ENCODE measurements around the gene AUTS2. TPM values are rescaled to one million over a fixed set of nuclear protein-coding genes. Genes with fewer than 3 reads are reported as not detected.

The AUTS2 gene
- total and polyA plus RNA-seq, 11 donors = 3.4 to 14.0 (median 7.3) TPM

DNA sequence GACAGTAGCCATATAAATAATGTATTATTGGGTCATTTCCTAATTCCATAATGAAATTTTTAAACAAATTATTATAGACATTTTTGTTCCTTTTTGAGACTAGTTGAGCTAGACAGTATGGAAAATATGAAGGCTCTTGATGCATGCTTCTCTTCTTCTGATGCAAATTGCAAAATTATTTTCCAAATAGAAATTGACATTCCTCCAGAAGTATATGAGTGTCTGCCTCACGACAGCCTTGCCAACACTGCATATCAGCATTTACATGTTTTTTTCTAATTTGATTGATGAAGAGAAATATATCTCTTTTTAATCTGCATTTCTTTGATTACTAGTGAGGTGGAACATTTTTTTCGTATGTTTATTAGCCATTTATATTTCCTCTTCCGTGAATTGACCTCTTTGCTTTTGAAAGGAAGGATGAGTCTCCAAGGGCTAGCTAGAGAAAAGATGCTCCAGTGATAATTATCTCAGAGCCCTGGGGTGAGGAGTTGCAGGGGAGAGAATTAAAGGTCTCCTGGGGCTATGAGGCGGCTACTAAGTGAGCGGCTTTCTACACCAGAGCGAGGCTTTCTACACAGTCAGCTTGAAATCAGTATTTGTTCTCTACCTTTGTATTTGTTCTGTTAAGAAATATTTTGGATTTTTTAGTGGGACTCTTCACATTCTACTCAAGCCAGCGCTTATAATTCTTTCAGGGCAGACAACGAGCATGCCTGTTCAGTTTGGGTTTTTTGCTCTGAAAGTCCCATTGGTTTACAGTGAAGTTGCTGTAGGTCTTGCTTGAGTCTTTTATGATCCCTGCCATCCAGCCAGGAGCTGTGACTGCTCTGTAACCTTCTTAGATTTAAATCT lies 821.5 kb downstream of the AUTS2 start:
- Histone ChIP-seq H3K27me3 (no peaks in the 10 kb centered on the region), H3K9me3 (no peaks in the 10 kb centered on the region), H3K27ac (no peak overlapping the region), H3K36me3 (no peaks in the 10 kb centered on the region), H3K4me3 (no peak overlapping the region), H3K4me1 (no peaks in the 10 kb centered on the region)
- no peak for TF ChIP-seq POLR2A (IDR thresholded peaks at IDR 0.05)
- TF ChIP-seq, protein P1, sequence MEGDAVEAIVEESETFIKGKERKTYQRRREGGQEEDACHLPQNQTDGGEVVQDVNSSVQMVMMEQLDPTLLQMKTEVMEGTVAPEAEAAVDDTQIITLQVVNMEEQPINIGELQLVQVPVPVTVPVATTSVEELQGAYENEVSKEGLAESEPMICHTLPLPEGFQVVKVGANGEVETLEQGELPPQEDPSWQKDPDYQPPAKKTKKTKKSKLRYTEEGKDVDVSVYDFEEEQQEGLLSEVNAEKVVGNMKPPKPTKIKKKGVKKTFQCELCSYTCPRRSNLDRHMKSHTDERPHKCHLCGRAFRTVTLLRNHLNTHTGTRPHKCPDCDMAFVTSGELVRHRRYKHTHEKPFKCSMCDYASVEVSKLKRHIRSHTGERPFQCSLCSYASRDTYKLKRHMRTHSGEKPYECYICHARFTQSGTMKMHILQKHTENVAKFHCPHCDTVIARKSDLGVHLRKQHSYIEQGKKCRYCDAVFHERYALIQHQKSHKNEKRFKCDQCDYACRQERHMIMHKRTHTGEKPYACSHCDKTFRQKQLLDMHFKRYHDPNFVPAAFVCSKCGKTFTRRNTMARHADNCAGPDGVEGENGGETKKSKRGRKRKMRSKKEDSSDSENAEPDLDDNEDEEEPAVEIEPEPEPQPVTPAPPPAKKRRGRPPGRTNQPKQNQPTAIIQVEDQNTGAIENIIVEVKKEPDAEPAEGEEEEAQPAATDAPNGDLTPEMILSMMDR (IDR thresholded peaks at IDR 0.05) = no peak
- DNase-seq = no peak
- WGBS, 4 donors = 88 to 94% (median 91%) methylated on average over 8 of the region's 8 CpGs
- intact Hi-C loops (cut with DNase I) = no loop called here
- no peak for ATAC-seq

DNA sequence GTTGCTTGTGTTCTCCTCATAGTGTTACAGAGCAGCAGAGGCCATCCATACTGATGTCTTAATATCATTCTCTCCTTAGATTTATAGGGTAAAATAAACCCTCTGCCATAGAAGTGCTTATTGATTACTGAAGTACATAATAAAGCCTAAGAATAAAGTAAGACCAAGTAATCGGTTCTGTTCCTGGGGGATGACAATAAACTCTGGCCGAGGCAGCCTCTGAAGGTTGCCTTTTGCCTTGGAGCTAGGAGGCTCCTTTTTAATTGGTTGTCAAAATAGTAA lies 822.0 kb downstream of the AUTS2 start:
- no peak for DNase-seq
- no peak for ATAC-seq
- Histone ChIP-seq H3K36me3 (no peaks in the 10 kb centered on the region), H3K4me1 (no peaks in the 10 kb centered on the region), H3K4me3 (no peak overlapping the region), H3K9me3 (no peaks in the 10 kb centered on the region), H3K27me3 (no peaks in the 10 kb centered on the region), H3K27ac (no peak overlapping the region)
- intact Hi-C loops (cut with DNase I) = no loop called here
- TF ChIP-seq POLR2A (IDR thresholded peaks at IDR 0.05) = no peak
- TF ChIP-seq, protein P1 (IDR thresholded peaks at IDR 0.05) = no peak
- whole genome bisulfite sequencing, 4 donors = 90 to 97% (median 95%) methylated on average over 2 of the region's 2 CpGs

DNA sequence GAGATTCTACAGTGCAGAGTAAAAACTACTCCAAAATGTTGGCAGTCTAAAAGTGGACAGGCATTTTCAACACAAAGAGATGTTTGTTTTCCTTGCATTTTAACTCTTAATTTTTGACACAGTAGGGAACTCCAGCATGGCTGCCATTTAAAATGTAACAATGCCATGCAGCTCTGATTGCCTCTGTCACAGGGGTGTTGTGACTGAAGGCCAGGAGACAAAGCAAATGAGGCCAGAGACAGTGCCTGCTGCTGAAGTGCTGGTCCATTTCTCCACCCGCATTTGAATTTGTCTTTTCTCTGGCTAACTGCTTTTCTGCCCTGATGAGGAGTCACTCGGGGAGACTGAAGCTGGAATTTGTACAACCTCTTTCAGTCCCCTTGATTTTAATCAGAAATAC lies 823.0 kb downstream of the AUTS2 start:
- H3K4me1 ChIP-seq = no peaks in the 10 kb centered on the region
- H3K27ac ChIP-seq = no peak overlapping the region
- 92 to 94% (median 93%) methylated on average over 2 of the region's 2 CpGs for WGBS, 4 donors
- no peaks in the 10 kb centered on the region for H3K9me3 ChIP-seq
- H3K36me3 ChIP-seq = no peaks in the 10 kb centered on the region
- no peak for ATAC-seq
- no peak for TF ChIP-seq POLR2A (IDR thresholded peaks at IDR 0.05)
- TF ChIP-seq, protein P1 (IDR thresholded peaks at IDR 0.05) = no peak
- intact Hi-C loops (cut with DNase I) = no loop called here
- no peak overlapping the region for H3K4me3 ChIP-seq
- DNase-seq = no peak
- no peaks in the 10 kb centered on the region for H3K27me3 ChIP-seq

DNA sequence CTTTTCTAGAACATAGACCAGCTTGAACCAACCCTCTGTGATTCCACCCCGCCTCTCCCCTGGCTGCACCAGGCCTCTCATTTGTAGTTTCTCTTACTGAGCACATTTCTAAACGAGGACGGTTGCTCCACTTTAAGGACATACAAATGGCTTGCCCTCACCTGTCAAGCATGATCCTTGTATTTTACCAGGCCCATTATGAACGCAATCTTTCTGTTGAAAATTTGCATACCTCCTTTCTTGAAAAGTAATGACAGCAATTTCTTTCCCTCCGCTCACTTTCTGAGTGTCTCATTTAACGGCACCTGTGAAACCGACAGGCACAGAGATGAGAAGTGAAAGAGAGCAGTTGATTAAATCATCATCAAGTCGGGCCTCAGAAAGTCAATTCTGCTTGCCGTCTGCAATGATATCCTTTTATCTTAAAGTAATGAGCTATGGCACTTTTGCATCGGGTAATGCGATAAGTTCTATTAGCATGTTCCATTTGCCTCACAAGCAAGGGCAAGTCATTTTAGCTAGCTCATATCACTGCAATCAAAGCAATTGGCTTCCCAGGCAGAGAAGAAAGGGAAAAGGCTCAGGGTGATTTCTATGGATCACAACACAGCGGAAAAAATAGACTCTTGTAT lies 828.1 kb downstream of the AUTS2 start:
- Histone ChIP-seq H3K9me3 (no peaks in the 10 kb centered on the region), H3K4me3 (no peak overlapping the region), H3K36me3 (no peaks in the 10 kb centered on the region), H3K4me1 (no peaks in the 10 kb centered on the region), H3K27ac (no peak overlapping the region), H3K27me3 (no peaks in the 10 kb centered on the region)
- intact Hi-C loops (cut with DNase I) = no loop called here
- no peak for TF ChIP-seq POLR2A (IDR thresholded peaks at IDR 0.05)
- TF ChIP-seq, protein P1 (IDR thresholded peaks at IDR 0.05) = no peak
- DNase-seq = no peak
- ATAC-seq = no peak
- WGBS, 4 donors = 94 to 95% (median 95%) methylated on average over 12 of the region's 12 CpGs
